A549 (cell line): Measurements from ENCODE around the gene SENP7.

ENCODE experiments used
- CEBPB ChIP-seq, 2 experiments: fragments of >200 bp in 1 of 2; sonication (Bioruptor Twin) in 1 of 2; formaldehyde crosslinking in 1 of 2; IDR thresholded peaks; 2 replicates each; pipeline ENCODE4 v1.6.1; 2012 to 2016
- EHMT2 ChIP-seq: fragments of 200-600 bp; sonication (generic); IDR thresholded peaks from 2 replicates; pipeline ENCODE4 v1.6.1; 2016; ENCODE audit warnings: antibody characterized with exemption, low read depth, mild to moderate bottlenecking, moderate library complexity
- EP300 ChIP-seq, 2 experiments: fragments of >200 bp; sonication (Bioruptor Twin); formaldehyde crosslinking; IDR thresholded peaks; 2 replicates in 1 of 2; 3 replicates in 1 of 2; pipeline ENCODE4 v1.6.1; 2016 to 2017
- JUN ChIP-seq, 2 experiments: fragments of >200 bp; sonication (Bioruptor Twin); formaldehyde crosslinking; IDR thresholded peaks; 2 replicates in 1 of 2; 3 replicates in 1 of 2; pipeline ENCODE4 v1.6.1; 2016 to 2017
- MAFK ChIP-seq: fragments of 450-650 bp; IDR thresholded peaks from 2 replicates; pipeline ENCODE4 v1.6.1; 2014; ENCODE audit not compliant: partially characterized antibody
- MAZ ChIP-seq: fragments of 150-350 bp; IDR thresholded peaks from 2 replicates; pipeline ENCODE4 v1.6.1; 2014; ENCODE audit warnings: antibody characterized with exemption, low read depth, low read length, borderline replicate concordance
- NR3C1 ChIP-seq: fragments of >200 bp; sonication (Bioruptor Twin); formaldehyde crosslinking; IDR thresholded peaks from 3 replicates; pipeline ENCODE4 v1.6.1; 2017
- POLR2A ChIP-seq: IDR thresholded peaks from 2 replicates; pipeline ENCODE4 v1.6.1; 2012; ENCODE audit warnings: mild to moderate bottlenecking, low read length
- TF ChIP-seq, protein P1 (sequence below): fragments of >200 bp; sonication (Bioruptor Twin); formaldehyde crosslinking; IDR thresholded peaks from 3 replicates; pipeline ENCODE4 v1.5.1; 2016
- TF ChIP-seq, protein P2 (sequence below): fragments of 200-600 bp; sonication (generic); IDR thresholded peaks from 2 replicates; pipeline ENCODE4 v1.6.1; 2016; ENCODE audit warnings: antibody characterized with exemption, mild to moderate bottlenecking, moderate library complexity
- TF ChIP-seq, protein P3 (sequence below): fragments of 450-650 bp; IDR thresholded peaks from 2 replicates; pipeline ENCODE4 v1.6.1; 2014; ENCODE audit warnings: antibody characterized with exemption

DNA sequence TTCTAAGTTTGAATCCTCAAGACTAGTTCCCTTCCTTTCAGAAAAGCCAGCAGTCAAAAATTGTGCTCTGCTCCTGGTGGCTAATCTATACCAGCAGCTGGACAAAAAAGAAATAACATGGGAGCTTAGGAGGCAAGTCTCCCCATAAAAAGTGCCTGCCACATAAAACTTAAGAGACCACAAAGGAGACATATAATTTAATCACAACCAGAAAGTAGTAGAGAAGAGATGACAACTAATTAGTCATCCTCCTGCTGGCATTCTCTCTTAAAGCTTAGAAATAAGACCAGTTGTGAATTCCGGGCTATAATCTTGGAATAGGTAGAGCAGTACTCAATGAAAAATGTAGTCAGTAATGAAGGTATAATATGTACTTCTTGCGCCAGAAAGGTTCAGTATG lies 172.4 kb downstream of the SENP7 start:
- TF ChIP-seq CEBPB (IDR thresholded peaks at IDR 0.05) = no peak
- no peak for TF ChIP-seq NR3C1
- TF ChIP-seq, protein P1, sequence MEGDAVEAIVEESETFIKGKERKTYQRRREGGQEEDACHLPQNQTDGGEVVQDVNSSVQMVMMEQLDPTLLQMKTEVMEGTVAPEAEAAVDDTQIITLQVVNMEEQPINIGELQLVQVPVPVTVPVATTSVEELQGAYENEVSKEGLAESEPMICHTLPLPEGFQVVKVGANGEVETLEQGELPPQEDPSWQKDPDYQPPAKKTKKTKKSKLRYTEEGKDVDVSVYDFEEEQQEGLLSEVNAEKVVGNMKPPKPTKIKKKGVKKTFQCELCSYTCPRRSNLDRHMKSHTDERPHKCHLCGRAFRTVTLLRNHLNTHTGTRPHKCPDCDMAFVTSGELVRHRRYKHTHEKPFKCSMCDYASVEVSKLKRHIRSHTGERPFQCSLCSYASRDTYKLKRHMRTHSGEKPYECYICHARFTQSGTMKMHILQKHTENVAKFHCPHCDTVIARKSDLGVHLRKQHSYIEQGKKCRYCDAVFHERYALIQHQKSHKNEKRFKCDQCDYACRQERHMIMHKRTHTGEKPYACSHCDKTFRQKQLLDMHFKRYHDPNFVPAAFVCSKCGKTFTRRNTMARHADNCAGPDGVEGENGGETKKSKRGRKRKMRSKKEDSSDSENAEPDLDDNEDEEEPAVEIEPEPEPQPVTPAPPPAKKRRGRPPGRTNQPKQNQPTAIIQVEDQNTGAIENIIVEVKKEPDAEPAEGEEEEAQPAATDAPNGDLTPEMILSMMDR = no peak
- TF ChIP-seq MAFK = no peak
- no peak for TF ChIP-seq MAZ
- TF ChIP-seq EHMT2 = no peak
- TF ChIP-seq, protein P2, sequence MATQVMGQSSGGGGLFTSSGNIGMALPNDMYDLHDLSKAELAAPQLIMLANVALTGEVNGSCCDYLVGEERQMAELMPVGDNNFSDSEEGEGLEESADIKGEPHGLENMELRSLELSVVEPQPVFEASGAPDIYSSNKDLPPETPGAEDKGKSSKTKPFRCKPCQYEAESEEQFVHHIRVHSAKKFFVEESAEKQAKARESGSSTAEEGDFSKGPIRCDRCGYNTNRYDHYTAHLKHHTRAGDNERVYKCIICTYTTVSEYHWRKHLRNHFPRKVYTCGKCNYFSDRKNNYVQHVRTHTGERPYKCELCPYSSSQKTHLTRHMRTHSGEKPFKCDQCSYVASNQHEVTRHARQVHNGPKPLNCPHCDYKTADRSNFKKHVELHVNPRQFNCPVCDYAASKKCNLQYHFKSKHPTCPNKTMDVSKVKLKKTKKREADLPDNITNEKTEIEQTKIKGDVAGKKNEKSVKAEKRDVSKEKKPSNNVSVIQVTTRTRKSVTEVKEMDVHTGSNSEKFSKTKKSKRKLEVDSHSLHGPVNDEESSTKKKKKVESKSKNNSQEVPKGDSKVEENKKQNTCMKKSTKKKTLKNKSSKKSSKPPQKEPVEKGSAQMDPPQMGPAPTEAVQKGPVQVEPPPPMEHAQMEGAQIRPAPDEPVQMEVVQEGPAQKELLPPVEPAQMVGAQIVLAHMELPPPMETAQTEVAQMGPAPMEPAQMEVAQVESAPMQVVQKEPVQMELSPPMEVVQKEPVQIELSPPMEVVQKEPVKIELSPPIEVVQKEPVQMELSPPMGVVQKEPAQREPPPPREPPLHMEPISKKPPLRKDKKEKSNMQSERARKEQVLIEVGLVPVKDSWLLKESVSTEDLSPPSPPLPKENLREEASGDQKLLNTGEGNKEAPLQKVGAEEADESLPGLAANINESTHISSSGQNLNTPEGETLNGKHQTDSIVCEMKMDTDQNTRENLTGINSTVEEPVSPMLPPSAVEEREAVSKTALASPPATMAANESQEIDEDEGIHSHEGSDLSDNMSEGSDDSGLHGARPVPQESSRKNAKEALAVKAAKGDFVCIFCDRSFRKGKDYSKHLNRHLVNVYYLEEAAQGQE = no peak
- TF ChIP-seq, protein P3, sequence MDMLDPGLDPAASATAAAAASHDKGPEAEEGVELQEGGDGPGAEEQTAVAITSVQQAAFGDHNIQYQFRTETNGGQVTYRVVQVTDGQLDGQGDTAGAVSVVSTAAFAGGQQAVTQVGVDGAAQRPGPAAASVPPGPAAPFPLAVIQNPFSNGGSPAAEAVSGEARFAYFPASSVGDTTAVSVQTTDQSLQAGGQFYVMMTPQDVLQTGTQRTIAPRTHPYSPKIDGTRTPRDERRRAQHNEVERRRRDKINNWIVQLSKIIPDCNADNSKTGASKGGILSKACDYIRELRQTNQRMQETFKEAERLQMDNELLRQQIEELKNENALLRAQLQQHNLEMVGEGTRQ = no peak
- no peak for TF ChIP-seq EP300 (IDR thresholded peaks at IDR 0.05)
- no peak for TF ChIP-seq POLR2A
- no peak for TF ChIP-seq JUN (IDR thresholded peaks at IDR 0.05)
